Measurements from ENCODE around the gene MYO15B. TPM values are rescaled to one million over a fixed set of nuclear protein-coding genes. Genes with fewer than 3 reads are reported as not detected.

Gene MYO15B
- total RNA-seq, 1 donor from 2014 or later, result 4.3 TPM

- no peak overlapping the region for H3K4me3 ChIP-seq (ENCODE audit: low read depth, low read length)
- no peak for TF ChIP-seq CTCF (IDR thresholded peaks at IDR 0.05; ENCODE audit: insufficient read depth, low read length, poor library complexity, severe bottlenecking)
- peak; percentile 16 for DNase-seq (ENCODE audit: low read depth)
Observed at GRCh38 chr17:75551266-75551665, 36.3 kb upstream of the MYO15B start.

GRCh38 chr17:75552425-75553294 lies 34.9 kb upstream of the MYO15B start:
- H3K36me3 ChIP-seq (ENCODE audit: control insufficient read depth, insufficient read depth, low read length), result no peaks in the 10 kb centered on the region
- no peaks in the 10 kb centered on the region for H3K27me3 ChIP-seq (ENCODE audit: control insufficient read depth, insufficient read depth, low read length)
- TF ChIP-seq CTCF (IDR thresholded peaks at IDR 0.05; ENCODE audit: insufficient read depth, low read length, poor library complexity, severe bottlenecking), result no peak
- DNase-seq (ENCODE audit: low read depth), result no peak
- H3K4me3 ChIP-seq (ENCODE audit: low read depth, low read length), result no peak overlapping the region

More at GRCh38 chr17:75551266-75551665, 36.3 kb upstream of the MYO15B start:
- Histone ChIP-seq H3K36me3 (ENCODE audit: control insufficient read depth, insufficient read depth, low read length) (peaks cover 1% of the 10 kb centered on the region), H3K27me3 (ENCODE audit: control insufficient read depth, insufficient read depth, low read length) (no peaks in the 10 kb centered on the region)

GRCh38 chr17:75553295-75554110 lies 34.1 kb upstream of the MYO15B start:
- no peak for TF ChIP-seq CTCF (IDR thresholded peaks at IDR 0.05; ENCODE audit: insufficient read depth, low read length, poor library complexity, severe bottlenecking)

GRCh38 chr17:75555679-75556153 lies 31.9 kb upstream of the MYO15B start:
- Histone ChIP-seq H3K4me3 (ENCODE audit: low read depth, low read length) (no peak overlapping the region), H3K27me3 (ENCODE audit: control insufficient read depth, insufficient read depth, low read length) (no peaks in the 10 kb centered on the region), H3K36me3 (ENCODE audit: control insufficient read depth, insufficient read depth, low read length) (no peaks in the 10 kb centered on the region)
- DNase-seq (ENCODE audit: low read depth), result no peak
- no peak for TF ChIP-seq CTCF (IDR thresholded peaks at IDR 0.05; ENCODE audit: insufficient read depth, low read length, poor library complexity, severe bottlenecking)

More at GRCh38 chr17:75553295-75554110, 34.1 kb upstream of the MYO15B start:
- Histone ChIP-seq H3K36me3 (ENCODE audit: control insufficient read depth, insufficient read depth, low read length) (no peaks in the 10 kb centered on the region), H3K27me3 (ENCODE audit: control insufficient read depth, insufficient read depth, low read length) (no peaks in the 10 kb centered on the region), H3K4me3 (ENCODE audit: low read depth, low read length) (no peak overlapping the region)
- no peak for DNase-seq (ENCODE audit: low read depth)

- H3K36me3 ChIP-seq (ENCODE audit: control insufficient read depth, insufficient read depth, low read length), result no peaks in the 10 kb centered on the region
- no peaks in the 10 kb centered on the region for H3K27me3 ChIP-seq (ENCODE audit: control insufficient read depth, insufficient read depth, low read length)
- peak; percentile 69 for DNase-seq (ENCODE audit: low read depth)
- no peak for TF ChIP-seq CTCF (IDR thresholded peaks at IDR 0.05; ENCODE audit: insufficient read depth, low read length, poor library complexity, severe bottlenecking)
- no peak overlapping the region for H3K4me3 ChIP-seq (ENCODE audit: low read depth, low read length)
Observed at GRCh38 chr17:75557075-75557851, 30.3 kb upstream of the MYO15B start.

Measured in kidney epithelial cell (primary cell).